Gastroesophageal sphincter (tissue), 4 donors: ENCODE results near the gene SLC32A1. TPM values are rescaled to one million over a fixed set of nuclear protein-coding genes. Genes with fewer than 3 reads are reported as not detected.

Experiments
- ATAC-seq: fragments of 150-250 bp; one replicate; pipeline ENCODE4 v1.9.1; 2016; ENCODE audit warnings: mild to moderate bottlenecking, moderate library complexity
- H3K27ac ChIP-seq, 4 donors: fragments of 200-600 bp; sonication (generic) in 3 of 4; 1 replicate in 3 of 4; 2 replicates in 1 of 4; pipeline ENCODE4 v1.5.1; 2016 to 2019
- H3K27me3 ChIP-seq: fragments of 200-600 bp; sonication (generic); one replicate; pipeline ENCODE4 v1.5.1; 2019
- H3K36me3 ChIP-seq, 2 donors: fragments of 200-600 bp; sonication (generic); one replicate each; pipeline ENCODE4 v1.5.1; 2019; ENCODE audit warnings: control low read depth in 1 of 2
- H3K4me1 ChIP-seq, 3 donors: fragments of 200-600 bp; sonication (generic); 1 replicate in 2 of 3; 2 replicates in 1 of 3; pipeline ENCODE4 v1.5.1; 2016 to 2019; ENCODE audit warnings: control low read depth in 2 of 3
- H3K4me3 ChIP-seq, 2 donors: fragments of 200-600 bp; sonication (generic); one replicate each; pipeline ENCODE4 v1.5.1; 2019; ENCODE audit warnings: mild to moderate bottlenecking in 1 of 2, moderate library complexity in 1 of 2
- H3K9me3 ChIP-seq, 3 donors: fragments of 200-600 bp; sonication (generic); one replicate each; pipeline ENCODE4 v1.5.1; 2017 to 2019; ENCODE audit warnings: control low read depth in 2 of 3
- EP300 ChIP-seq: sonication (generic); formaldehyde crosslinking; IDR thresholded peaks from one replicate; pipeline ENCODE4 v1.6.1; 2017; ENCODE audit warnings: antibody characterized with exemption, mild to moderate bottlenecking
- POLR2A ChIP-seq, 2 donors: fragments of 450-650 bp; IDR thresholded peaks; one replicate each; pipeline ENCODE4 v1.6.1; 2017; ENCODE audit warnings: antibody characterized with exemption in 2 of 2, mild to moderate bottlenecking in 2 of 2, moderate library complexity in 1 of 2
- POLR2AphosphoS5 ChIP-seq: sonication (generic); formaldehyde crosslinking; IDR thresholded peaks from one replicate; pipeline ENCODE4 v1.6.1; 2017; ENCODE audit warnings: antibody characterized with exemption
- WGBS, 2 donors: methylation state at CpG; one replicate each; pipeline ENCODE4 v1.1.5; 2018; ENCODE audit warnings: low coverage in 1 of 2; 5-methylcytosine and 5-hydroxymethylcytosine counted together
- total RNA-seq, 4 donors: library from RNA; depleted of rRNA; stranded (reverse); fragments of >200 nt; gene quantifications; one replicate each; pipeline ENCODE4 v1.1.0, GENCODE V29; 2016
- TF ChIP-seq, protein P1 (sequence below), 4 experiments: fragments of 200-600 bp in 2 of 4; fragments of 450-650 bp in 2 of 4; sonication (generic) in 1 of 4; IDR thresholded peaks; one replicate each; pipeline ENCODE4 v1.5.1; 2017 to 2019; ENCODE audit warnings: antibody characterized with exemption in 4 of 4, mild to moderate bottlenecking in 2 of 4, moderate library complexity in 2 of 4

Gene SLC32A1
- total RNA-seq, 4 donors from 2014 or later, result not detected

- ATAC-seq, result no peak
- peaks cover 0 to 98% of the 10 kb centered on the region in 2 donors for H3K36me3 ChIP-seq
- H3K4me1 ChIP-seq, result peaks cover 0 to 7% (median 0%) of the 10 kb centered on the region in 3 donors
- WGBS, 2 donors, result 40% methylated on average over 1 of the region's 3 CpGs; no CpG with 5 or more reads in 1 of the 2 donors
- H3K9me3 ChIP-seq, result no peaks in the 10 kb centered on the region
- H3K27ac ChIP-seq, result no peak overlapping the region
- no peaks in the 10 kb centered on the region for H3K27me3 ChIP-seq
- no peak for TF ChIP-seq POLR2A (IDR thresholded peaks at IDR 0.05)
- no peak for TF ChIP-seq POLR2AphosphoS5
- TF ChIP-seq, protein P1, sequence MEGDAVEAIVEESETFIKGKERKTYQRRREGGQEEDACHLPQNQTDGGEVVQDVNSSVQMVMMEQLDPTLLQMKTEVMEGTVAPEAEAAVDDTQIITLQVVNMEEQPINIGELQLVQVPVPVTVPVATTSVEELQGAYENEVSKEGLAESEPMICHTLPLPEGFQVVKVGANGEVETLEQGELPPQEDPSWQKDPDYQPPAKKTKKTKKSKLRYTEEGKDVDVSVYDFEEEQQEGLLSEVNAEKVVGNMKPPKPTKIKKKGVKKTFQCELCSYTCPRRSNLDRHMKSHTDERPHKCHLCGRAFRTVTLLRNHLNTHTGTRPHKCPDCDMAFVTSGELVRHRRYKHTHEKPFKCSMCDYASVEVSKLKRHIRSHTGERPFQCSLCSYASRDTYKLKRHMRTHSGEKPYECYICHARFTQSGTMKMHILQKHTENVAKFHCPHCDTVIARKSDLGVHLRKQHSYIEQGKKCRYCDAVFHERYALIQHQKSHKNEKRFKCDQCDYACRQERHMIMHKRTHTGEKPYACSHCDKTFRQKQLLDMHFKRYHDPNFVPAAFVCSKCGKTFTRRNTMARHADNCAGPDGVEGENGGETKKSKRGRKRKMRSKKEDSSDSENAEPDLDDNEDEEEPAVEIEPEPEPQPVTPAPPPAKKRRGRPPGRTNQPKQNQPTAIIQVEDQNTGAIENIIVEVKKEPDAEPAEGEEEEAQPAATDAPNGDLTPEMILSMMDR (IDR thresholded peaks at IDR 0.05), result no peak
- no peak for TF ChIP-seq EP300
- H3K4me3 ChIP-seq, result no peak overlapping the region
Measured at GRCh38 chr20:38770546-38770945, 46.3 kb downstream of the SLC32A1 start.

- TF ChIP-seq POLR2A (IDR thresholded peaks at IDR 0.05) (no peak), POLR2AphosphoS5 (no peak), EP300 (no peak)
- TF ChIP-seq, protein P1 (IDR thresholded peaks at IDR 0.05), result no peak
- H3K4me1 ChIP-seq, result peaks cover 0 to 4% (median 0%) of the 10 kb centered on the region in 3 donors
Measured at GRCh38 chr20:38770970-38771369, 46.7 kb downstream of the SLC32A1 start.

GRCh38 chr20:38771621-38772020 is 47.3 kb downstream of the SLC32A1 start:
- peaks cover 0 to 98% of the 10 kb centered on the region in 2 donors for H3K36me3 ChIP-seq
- no peak overlapping the region for H3K27ac ChIP-seq
- 96 to 100% methylated on average over 1 to 3 of the region's 7 CpGs for WGBS, 2 donors

More at GRCh38 chr20:38770970-38771369, 46.7 kb downstream of the SLC32A1 start:
- Histone ChIP-seq H3K36me3 (peaks cover 0 to 98% of the 10 kb centered on the region in 2 donors), H3K4me3 (no peak overlapping the region), H3K9me3 (no peaks in the 10 kb centered on the region), H3K27me3 (no peaks in the 10 kb centered on the region), H3K27ac (no peak overlapping the region)
- no peak for ATAC-seq
- 42% methylated on average over 2 of the region's 7 CpGs; no CpG with 5 or more reads in 1 of the 2 donors for WGBS, 2 donors

GRCh38 chr20:38774167-38774566 is 49.9 kb downstream of the SLC32A1 start:
- Histone ChIP-seq H3K4me3 (no peak overlapping the region), H3K36me3 (peaks cover 0 to 75% of the 10 kb centered on the region in 2 donors), H3K9me3 (no peaks in the 10 kb centered on the region), H3K27me3 (no peaks in the 10 kb centered on the region), H3K27ac (no peak overlapping the region), H3K4me1 (no peaks in the 10 kb centered on the region)
- WGBS, 2 donors, result 92% methylated on average over 2 of the region's 2 CpGs; no CpG with 5 or more reads in 1 of the 2 donors
- ATAC-seq, result no peak
- TF ChIP-seq POLR2AphosphoS5 (no peak), EP300 (no peak), POLR2A (IDR thresholded peaks at IDR 0.05) (no peak)
- TF ChIP-seq, protein P1 (IDR thresholded peaks at IDR 0.05), result no peak

More at GRCh38 chr20:38771621-38772020, 47.3 kb downstream of the SLC32A1 start:
- Histone ChIP-seq H3K4me1 (no peaks in the 10 kb centered on the region), H3K4me3 (no peak overlapping the region), H3K9me3 (no peaks in the 10 kb centered on the region), H3K27me3 (no peaks in the 10 kb centered on the region)
- ATAC-seq, result no peak
- TF ChIP-seq POLR2A (IDR thresholded peaks at IDR 0.05), result no peak
- no peak for TF ChIP-seq POLR2AphosphoS5
- TF ChIP-seq, protein P1 (IDR thresholded peaks at IDR 0.05), result no peak
- no peak for TF ChIP-seq EP300

DNA sequence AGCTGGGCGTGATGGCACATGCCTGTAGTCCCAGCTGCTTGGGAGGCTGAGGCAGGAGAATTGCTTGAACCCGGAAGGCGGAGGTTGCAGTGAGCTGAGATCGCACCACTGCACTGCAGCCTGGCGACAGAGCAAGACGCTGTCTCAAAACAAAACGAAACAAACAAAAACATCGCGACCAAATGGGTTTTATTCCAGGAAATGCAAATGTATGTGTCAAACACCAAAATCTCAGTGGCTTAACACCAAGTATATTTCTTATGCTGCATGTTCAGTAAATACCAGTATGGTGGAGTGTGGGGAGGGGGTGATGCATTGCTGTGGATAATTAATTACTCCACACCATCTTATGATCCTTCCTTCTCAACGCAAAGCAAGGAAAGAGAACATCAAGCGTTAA is 52.1 kb downstream of the SLC32A1 start:
- H3K27ac ChIP-seq, result no peak overlapping the region
- H3K27me3 ChIP-seq, result no peaks in the 10 kb centered on the region
- peaks cover 0 to 54% of the 10 kb centered on the region in 2 donors for H3K36me3 ChIP-seq
- no peaks in the 10 kb centered on the region for H3K4me1 ChIP-seq
- TF ChIP-seq EP300 (no peak), POLR2A (IDR thresholded peaks at IDR 0.05) (no peak), POLR2AphosphoS5 (no peak)
- TF ChIP-seq, protein P1 (IDR thresholded peaks at IDR 0.05), result no peak
- no peak for ATAC-seq
- WGBS, 2 donors, result 98 to 99% methylated on average over 10 to 11 of the region's 11 CpGs
- no peaks in the 10 kb centered on the region for H3K9me3 ChIP-seq
- no peak overlapping the region for H3K4me3 ChIP-seq
